Measurements from ENCODE around the gene SECISBP2.

GRCh38 chr9:89277454-89277853 lies 40.8 kb upstream of the SECISBP2 start:
- TF ChIP-seq CTCF (IDR thresholded peaks at IDR 0.05): no peak
- no peak for TF ChIP-seq EZH2 (IDR thresholded peaks at IDR 0.05; ENCODE audit: borderline replicate concordance, insufficient read depth, low read depth, low read length, poor library complexity, severe bottlenecking)
